Endothelial cell of umbilical vein (primary cell): ENCODE data around the gene TRAPPC11. TPM values are rescaled to one million over a fixed set of nuclear protein-coding genes. Genes with fewer than 3 reads are reported as not detected.

ENCODE experiments used
- BruUV-seq: library from RNA; stranded (reverse); fragments of 400-500 nt; replicated peaks from 2 replicates; lab custom pipeline; 2021; lab: Mats Ljungman, UMichigan
- CTCF ChIA-PET: fragments of 300-600, 350-600 bp; sonication (Branson Sonifier 250); formaldehyde crosslinking; loops from one replicate; lab custom pipeline; 2021; ENCODE audit warnings: antibody characterized with exemption, inconsistent platforms; lab: Charles Lee
- POLR2A ChIA-PET: fragments of 300-600, 350-600 bp; sonication (Branson Sonifier 250); formaldehyde crosslinking; loops from one replicate; lab custom pipeline; 2021; ENCODE audit warnings: antibody characterized with exemption, inconsistent platforms; lab: Charles Lee
- DNase-seq: peaks from one replicate; pipeline ENCODE4 v3.0.0-alpha.2; 2011; ENCODE audit warnings: low read depth, low spot score
- FAIRE-seq: peaks from 2 replicates; lab custom pipeline; 2011; peaks lifted over from hg19 to GRCh38; lab: Jason Lieb, UNC
- H2AFZ ChIP-seq: 2 replicates; pipeline ENCODE4 v1.6.0; 2012; ENCODE audit warnings: low read depth, low read length, control low read depth, inconsistent platforms
- H3K27ac ChIP-seq: 2 replicates; pipeline ENCODE4 v1.5.1; 2011; ENCODE audit warnings: low read depth, mild to moderate bottlenecking, control low read depth, low read length, moderate library complexity; ENCODE audit not compliant: insufficient read depth
- H3K27me3 ChIP-seq, 2 experiments: 2 replicates each; pipeline versions ENCODE4 v1.6.0 to v1.6.1; 2011; ENCODE audit warnings: low read length in 2 of 2, mixed read lengths in 1 of 2; ENCODE audit not compliant: control insufficient read depth in 2 of 2, insufficient read depth in 2 of 2
- H3K36me3 ChIP-seq, 2 experiments: 2 replicates in 1 of 2; 3 replicates in 1 of 2; pipeline ENCODE4 v1.5.1; 2011; ENCODE audit warnings: low read length in 2 of 2, mild to moderate bottlenecking in 1 of 2, moderate library complexity in 1 of 2; ENCODE audit not compliant: control insufficient read depth in 2 of 2, insufficient read depth in 2 of 2; ENCODE audit errors: extremely low read depth in 1 of 2
- H3K4me1 ChIP-seq: 3 replicates; pipeline ENCODE4 v1.5.1; 2011; ENCODE audit warnings: mild to moderate bottlenecking, low read length; ENCODE audit not compliant: control insufficient read depth, insufficient read depth; ENCODE audit errors: extremely low read depth
- H3K4me2 ChIP-seq: 2 replicates; pipeline ENCODE4 v1.6.1; 2011; ENCODE audit warnings: low read length, control low read depth, mixed read lengths; ENCODE audit not compliant: insufficient read depth
- H3K4me3 ChIP-seq, 3 experiments: fragments of 200-600 bp in 1 of 3; sonication (generic), shearing (Covaris generic) in 1 of 3; replicated peaks in 1 of 3; 2 replicates each; pipeline ENCODE4 v1.5.1; 2011 to 2016; ENCODE audit warnings: control low read depth in 3 of 3, low read length in 3 of 3, mild to moderate bottlenecking in 2 of 3, inconsistent platforms in 1 of 3, low read depth in 1 of 3, moderate library complexity in 1 of 3; ENCODE audit not compliant: insufficient read depth in 1 of 3
- H3K79me2 ChIP-seq: 2 replicates; pipeline ENCODE4 v1.6.0; 2012; ENCODE audit warnings: low read length, inconsistent platforms; ENCODE audit not compliant: control insufficient read depth, insufficient read depth
- H3K9ac ChIP-seq: replicated peaks from 2 replicates; pipeline ENCODE3; 2011; ENCODE audit warnings: low read length, control low read depth; ENCODE audit not compliant: insufficient read depth; ENCODE audit errors: extremely low read depth
- H3K9me1 ChIP-seq: replicated peaks from 3 replicates; pipeline ENCODE4 v1.6.0; 2011; ENCODE audit warnings: mild to moderate bottlenecking, low read length; ENCODE audit not compliant: control insufficient read depth, insufficient read depth; ENCODE audit errors: extremely low read depth
- H3K9me3 ChIP-seq: replicated peaks from 2 replicates; pipeline ENCODE4 v1.5.1; 2012; ENCODE audit warnings: low read length, inconsistent platforms; ENCODE audit not compliant: control insufficient read depth, insufficient read depth
- H4K20me1 ChIP-seq: replicated peaks from 2 replicates; pipeline ENCODE3; 2011; ENCODE audit warnings: mild to moderate bottlenecking, low read length; ENCODE audit not compliant: control insufficient read depth, insufficient read depth; ENCODE audit errors: extremely low read depth
- CTCF ChIP-seq, 2 donors: IDR thresholded peaks; 1 replicate in 1 of 2; 2 replicates in 1 of 2; pipeline ENCODE4 v1.5.1; 2011; ENCODE audit warnings: low read length in 2 of 2, mild to moderate bottlenecking in 2 of 2, moderate library complexity in 2 of 2, control low read depth in 1 of 2, inconsistent platforms in 1 of 2, low read depth in 1 of 2; ENCODE audit not compliant: insufficient read depth in 1 of 2; ENCODE audit errors: extremely low read depth in 1 of 2
- EZH2 ChIP-seq: IDR thresholded peaks from 2 replicates; pipeline ENCODE4 v1.6.1; 2012; ENCODE audit warnings: borderline replicate concordance, low read depth, mild to moderate bottlenecking, moderate library complexity, low read length, inconsistent platforms; ENCODE audit not compliant: severe bottlenecking
- FOS ChIP-seq: IDR thresholded peaks from 2 replicates; pipeline ENCODE4 v1.6.1; 2011; ENCODE audit warnings: mild to moderate bottlenecking, low read length, moderate library complexity, borderline replicate concordance; ENCODE audit not compliant: insufficient read depth
- GATA2 ChIP-seq: IDR thresholded peaks from 2 replicates; pipeline ENCODE4 v1.7.0; 2011; ENCODE audit warnings: low read depth, mild to moderate bottlenecking, moderate library complexity, mixed read lengths, low read length; ENCODE audit not compliant: insufficient read length, insufficient read depth
- JUN ChIP-seq: IDR thresholded peaks from 2 replicates; pipeline ENCODE4 v1.6.1; 2011; ENCODE audit warnings: borderline replicate concordance, low read depth; ENCODE audit not compliant: insufficient read length, insufficient read depth
- MAX ChIP-seq: IDR thresholded peaks from 2 replicates; pipeline ENCODE4 v1.6.1; 2011; ENCODE audit not compliant: insufficient read depth, insufficient read length
- MYC ChIP-seq: IDR thresholded peaks from one replicate; pipeline ENCODE4 v1.6.1; 2011; ENCODE audit warnings: mild to moderate bottlenecking, low read depth, low read length
- POLR2A ChIP-seq: IDR thresholded peaks from 2 replicates; pipeline ENCODE4 v1.6.1; 2012; ENCODE audit warnings: low read depth, mild to moderate bottlenecking, control low read depth, low read length
- POLR2AphosphoS5 ChIP-seq: IDR thresholded peaks from 2 replicates; pipeline ENCODE4 v1.6.1; 2012; ENCODE audit warnings: low read depth, mild to moderate bottlenecking, control low read depth, low read length, moderate library complexity; ENCODE audit not compliant: insufficient read depth
- dilution Hi-C: fragments of 300-500 bp; cut with MboI; formaldehyde crosslinking; loops from one replicate; pipeline ENCODE4 v1.15.0; 2019; ENCODE audit warnings: low sequenced_read_pairs; ENCODE audit not compliant: extremely low pct_ligation_motif_present
- intact Hi-C: fragments of 100-400 bp; cut with micrococcal nuclease; formaldehyde crosslinking; loops from one replicate; pipeline ENCODE4 v1.10.0; 2022
- polyA plus RNA-seq, 4 experiments: library from polyadenylated mRNA; depleted of rRNA in 3 of 4; stranded (reverse) in 3 of 4; unstranded in 1 of 4; fragments of >200 nt; gene quantifications; 2 replicates each; pipeline versions ENCODE4 v1.2.1 to v1.2.3, GENCODE V29; 2011 to 2012; ENCODE audit warnings: missing spikeins in 1 of 4
- total RNA-seq: library from RNA; stranded (reverse); gene quantifications from 2 replicates; pipeline ENCODE4 v1.2.3, GENCODE V29; 2021

TRAPPC11 gene
- total and polyA plus RNA-seq, 2 donors (not counting 3 experiments of a cell fraction or from before 2014, with no cell fraction given) = 21.2 to 32.1 TPM

GRCh38 chr4:183698909-183699308, 39.8 kb downstream of the TRAPPC11 start:
- Histone ChIP-seq H3K79me2 (no peaks in the 10 kb centered on the region), H4K20me1 (no peaks in the 10 kb centered on the region), H3K4me3 (no peak overlapping the region), H3K4me2 (no peak overlapping the region), H2AFZ (no peak overlapping the region), H3K27me3 (no peaks in the 10 kb centered on the region), H3K9me3 (no peaks in the 10 kb centered on the region), H3K9me1 (no peaks in the 10 kb centered on the region), H3K9ac (no peak overlapping the region), H3K27ac (no peak overlapping the region), H3K4me1 (no peaks in the 10 kb centered on the region), H3K36me3 (peaks cover 19 to 21% of the 10 kb centered on the region in 2 experiments)
- dilution Hi-C loops (no loop called here), intact Hi-C loops (no loop called here)
- FAIRE-seq = no peak
- no TSS peak for BruUV-seq
- no peak for TF ChIP-seq GATA2
- no peak for TF ChIP-seq MYC
- no peak for TF ChIP-seq POLR2AphosphoS5
- no peak for TF ChIP-seq EZH2
- TF ChIP-seq MAX = no peak
- TF ChIP-seq FOS = no peak
- no peak for TF ChIP-seq POLR2A
- TF ChIP-seq JUN = no peak
- TF ChIP-seq CTCF (IDR thresholded peaks at IDR 0.05; ENCODE audit: extremely low read depth in 1 of 2, insufficient read depth in 1 of 2, low read depth in 1 of 2, low read length in 2 of 2) = no peak
- POLR2A ChIA-PET = no interaction called here
- DNase-seq = no peak
- CTCF ChIA-PET = interaction anchor here (1.3 kb wide), 1 partner anchor 22 kb away, joined by 3 read pairs; no protein-coding TSS in a partner anchor
